GM12878 (cell line): ENCODE results near the gene TRIP11. TPM values are rescaled to one million over a fixed set of nuclear protein-coding genes. Genes with fewer than 3 reads are reported as not detected.

Experiments
- ATAC-seq: fragments of 200-7000 bp; cut with Tn5 transposase; 3 replicates; pipeline ENCODE4 v1.9.1; 2020; ENCODE audit warnings: mild to moderate bottlenecking, moderate library complexity
- BruUV-seq: library from RNA; stranded (reverse); fragments of 400-500 nt; replicated peaks from 2 replicates; lab custom pipeline; 2021; lab: Mats Ljungman, UMichigan
- CTCF ChIA-PET: fragments of 300-600 bp; sonication (Branson Sonifier 250); formaldehyde crosslinking; extraction: SDS; loops from one replicate; lab custom pipeline; 2021; ENCODE audit warnings: inconsistent platforms; lab: Yijun Ruan, JAX
- POLR2A ChIA-PET: fragments of 350-600 bp; formaldehyde crosslinking; extraction: SDS; loops from one replicate; lab custom pipeline; 2021; ENCODE audit warnings: inconsistent platforms; lab: Charles Lee
- RAD21 ChIA-PET: fragments of 300-600 bp; sonication (Branson Sonifier 250); formaldehyde crosslinking; loops from one replicate; lab custom pipeline; 2023; ENCODE audit warnings: antibody characterized with exemption; ENCODE audit not compliant: unreplicated experiment; lab: Charles Lee
- SMC1A ChIA-PET: fragments of 300-600 bp; sonication (Branson Sonifier 250); formaldehyde crosslinking; loops from one replicate; lab custom pipeline; 2023; ENCODE audit not compliant: unreplicated experiment, uncharacterized antibody; lab: Charles Lee
- DNase-seq: peaks from one replicate; pipeline ENCODE4 v3.0.0-alpha.2; 2011; ENCODE audit warnings: low read depth, low spot score
- FAIRE-seq: peaks from 3 replicates; lab custom pipeline; 2011; peaks lifted over from hg19 to GRCh38; lab: Jason Lieb, UNC
- H2AFZ ChIP-seq: 2 replicates; pipeline ENCODE4 v1.6.0; 2011; ENCODE audit warnings: low read depth, low read length, control low read depth; ENCODE audit not compliant: control insufficient read depth
- H3K27ac ChIP-seq: 2 replicates; pipeline ENCODE4 v1.5.1; 2011; ENCODE audit warnings: control low read depth; ENCODE audit not compliant: control insufficient read depth, insufficient read depth
- H3K27me3 ChIP-seq, 2 experiments: replicated peaks in 1 of 2; 2 replicates each; pipeline versions ENCODE4 v1.6.0 to v1.6.1; 2011; ENCODE audit warnings: low read length in 1 of 2; ENCODE audit not compliant: control insufficient read depth in 2 of 2, insufficient read depth in 2 of 2
- H3K36me3 ChIP-seq, 2 experiments: 2 replicates each; pipeline ENCODE4 v1.5.1; 2011; ENCODE audit warnings: low read length in 1 of 2; ENCODE audit not compliant: control insufficient read depth in 2 of 2, insufficient read depth in 2 of 2
- H3K4me1 ChIP-seq: 2 replicates; pipeline ENCODE4 v1.6.1; 2011; ENCODE audit warnings: mild to moderate bottlenecking, low read length, moderate library complexity, mixed read lengths; ENCODE audit not compliant: control insufficient read depth, insufficient read depth
- H3K4me2 ChIP-seq: 2 replicates; pipeline ENCODE4 v1.6.0; 2011; ENCODE audit warnings: control low read depth; ENCODE audit not compliant: control insufficient read depth, insufficient read depth
- H3K4me3 ChIP-seq: fragments of 200-600 bp; sonication (generic); 2 replicates; pipeline ENCODE4 v1.5.1; 2016
- H3K79me2 ChIP-seq: 2 replicates; pipeline ENCODE4 v1.6.0; 2011; ENCODE audit warnings: low read length; ENCODE audit not compliant: control insufficient read depth, insufficient read depth
- H3K9ac ChIP-seq: 2 replicates; pipeline ENCODE4 v1.8.0; 2011; ENCODE audit warnings: low read length, control low read depth, mixed read lengths; ENCODE audit not compliant: control insufficient read depth, insufficient read depth
- H3K9me3 ChIP-seq: replicated peaks from 3 replicates; pipeline ENCODE4 v1.5.1; 2011; ENCODE audit warnings: mild to moderate bottlenecking, low read length; ENCODE audit not compliant: control insufficient read depth, insufficient read depth
- H4K20me1 ChIP-seq: 2 replicates; pipeline ENCODE4 v1.6.0; 2011; ENCODE audit not compliant: control insufficient read depth, insufficient read depth
- ATF2 ChIP-seq: IDR thresholded peaks from 2 replicates; pipeline ENCODE4 v1.6.1; 2012; ENCODE audit warnings: low read length, inconsistent platforms
- EGR1 ChIP-seq, 2 experiments: IDR thresholded peaks; 1 replicate in 1 of 2; 2 replicates in 1 of 2; pipeline ENCODE4 v1.6.1; 2011 to 2012; ENCODE audit warnings: low read depth in 2 of 2, low read length in 2 of 2, borderline replicate concordance in 1 of 2, mild to moderate bottlenecking in 1 of 2, moderate library complexity in 1 of 2
- LARP7 ChIP-seq: fragments of 450-650 bp; IDR thresholded peaks from 2 replicates; pipeline ENCODE4 v1.6.1; 2017; ENCODE audit warnings: mild to moderate bottlenecking
- RB1 ChIP-seq: fragments of 450-650 bp; formaldehyde crosslinking; IDR thresholded peaks from 2 replicates; pipeline ENCODE4 v1.6.1; 2017; ENCODE audit warnings: mild to moderate bottlenecking, borderline replicate concordance
- RBBP5 ChIP-seq: fragments of 200-600 bp; sonication (generic); conservative IDR thresholded peaks from 2 replicates; pipeline ENCODE4 v1.6.1; 2016
- RFX5 ChIP-seq: IDR thresholded peaks from 2 replicates; pipeline ENCODE4 v1.6.1; 2011; ENCODE audit warnings: low read depth, low read length, improper control_type of control experiment
- SREBF2 ChIP-seq: IDR thresholded peaks from 2 replicates; pipeline ENCODE4 v1.6.1; 2012; ENCODE audit warnings: mild to moderate bottlenecking, low read length
- TBL1XR1 ChIP-seq: IDR thresholded peaks from 2 replicates; pipeline ENCODE4 v1.6.1; 2012; ENCODE audit warnings: low read depth, low read length, improper control_type of control experiment
- YBX1 ChIP-seq: fragments of 450-650 bp; IDR thresholded peaks from 2 replicates; pipeline ENCODE4 v1.6.1; 2016; ENCODE audit warnings: antibody characterized with exemption
- WGBS: methylation state at CpG from one replicate; pipeline ENCODE4 v1.1.6; 2016; ENCODE audit warnings: low lambda C conversion rate; ENCODE audit not compliant: insufficient replicate concordance, insufficient coverage; ENCODE audit errors: missing lambda C conversion rate; 5-methylcytosine and 5-hydroxymethylcytosine counted together
- in situ Hi-C: fragments of 300-500 bp; cut with MboI; formaldehyde crosslinking; loops from 9 replicates; pipeline ENCODE4 v1.14.3; 2018; ENCODE audit warnings: mixed read lengths
- intact Hi-C: fragments of 100-400 bp; cut with micrococcal nuclease; formaldehyde crosslinking; loops from one replicate; pipeline ENCODE4 v1.14.2; 2022; ENCODE audit not compliant: unreplicated experiment
- polyA plus RNA-seq, 11 experiments: library from polyadenylated mRNA; depleted of rRNA in 4 of 11; unstranded in 6 of 11; stranded (reverse) in 5 of 11; fragments of >200 nt; fragmentation: Nextera tagmentation in 4 of 11; fragmentation: Illumina TruSeq in 1 of 11; extraction: Ambion mirVana in 4 of 11; extraction: Trizol in 1 of 11; gene quantifications; 1 replicate in 1 of 11; 2 replicates in 10 of 11; pipeline versions ENCODE4 v1.2.1 to v1.2.3, GENCODE V29; 2011 to 2016; ENCODE audit warnings: inconsistent platforms in 2 of 11, missing spikeins in 2 of 11, low read depth in 1 of 11
- total RNA-seq, 4 experiments: library from RNA; depleted of rRNA in 3 of 4; stranded (reverse); fragments of >200 nt in 3 of 4; fragmentation: Illumina TruSeq in 1 of 4; extraction: Trizol in 1 of 4; gene quantifications; 2 replicates each; pipeline versions ENCODE4 v1.2.1 to v1.2.3, GENCODE V29; 2013 to 2021

TRIP11 gene
- total and polyA plus RNA-seq, 10 of the 15 experiments (the other 5 are each of a cell fraction or from before 2014, with no cell fraction given) = 5.3 to 46.1 (median 19.9) TPM

GRCh38 chr14:91931478-91932088 is 108.3 kb downstream of the TRIP11 start:
- FAIRE-seq = no peak
- in situ Hi-C loops = no loop called here
- WGBS = 36% methylated on average over 11 of the region's 11 CpGs
- TF ChIP-seq RBBP5 (no peak), SREBF2 (no peak), RB1 (no peak), RFX5 (no peak), LARP7 (no peak), YBX1 (no peak), ATF2 (no peak), EGR1 (IDR thresholded peaks at IDR 0.05; ENCODE audit: borderline replicate concordance in 1 of 2, low read depth in 2 of 2, low read length in 2 of 2) (no peak), TBL1XR1 (no peak)
- RAD21 ChIA-PET = no interaction called here
- SMC1A ChIA-PET = no interaction called here
- H3K27me3 ChIP-seq = no peaks in the 10 kb centered on the region
- H3K4me3 ChIP-seq = no peak overlapping the region
- no peaks in the 10 kb centered on the region for H3K79me2 ChIP-seq
- DNase-seq = no peak
- H3K4me1 ChIP-seq = no peaks in the 10 kb centered on the region
- intact Hi-C loops = no loop called here
- no peak overlapping the region for H2AFZ ChIP-seq
- POLR2A ChIA-PET = no interaction called here
- H3K9me3 ChIP-seq = no peaks in the 10 kb centered on the region
- no peaks in the 10 kb centered on the region for H4K20me1 ChIP-seq
- BruUV-seq = no TSS peak
- no peak overlapping the region for H3K9ac ChIP-seq
- H3K36me3 ChIP-seq = no peaks in the 10 kb centered on the region
- CTCF ChIA-PET = no interaction called here
- ATAC-seq = no peak
- no peak overlapping the region for H3K27ac ChIP-seq
- H3K4me2 ChIP-seq = no peak overlapping the region
